ENCODE data around the gene GRK3.
"Not testable (repeated sequence)": the region's sequence is repeated elsewhere in the genome, so short reads cannot be mapped to it uniquely, and the experiment has no call there.

The GRK3 gene

GRCh38 chr22:25574736-25575135, 10.3 kb downstream of the GRK3 start:
- no peak for DNase-seq

- not testable (repeated sequence) for DNase-seq
These were observed 11.4 kb downstream of the GRK3 start for GRCh38 chr22:25575674-25576392.

GRCh38 chr22:25581452-25581851, 17.0 kb downstream of the GRK3 start:
- DNase-seq, result not testable (repeated sequence)

- no peak for DNase-seq
These were observed 18.5 kb downstream of the GRK3 start for GRCh38 chr22:25582946-25583345.

GRCh38 chr22:25584993-25585392, 20.5 kb downstream of the GRK3 start:
- DNase-seq, result not testable (repeated sequence)

GRCh38 chr22:25589664-25590063, 25.2 kb downstream of the GRK3 start:
- not testable (repeated sequence) for DNase-seq

- DNase-seq, result not testable (repeated sequence)
These were observed 28.8 kb downstream of the GRK3 start for GRCh38 chr22:25593323-25593722.

- DNase-seq, result no peak
These were observed 34.1 kb downstream of the GRK3 start for GRCh38 chr22:25598609-25599008.

- no peak for DNase-seq
These were observed 38.0 kb downstream of the GRK3 start for GRCh38 chr22:25602445-25602844.

- DNase-seq, result no peak
These were observed 38.4 kb downstream of the GRK3 start for GRCh38 chr22:25602916-25603315.

GRCh38 chr22:25605146-25605545, 40.7 kb downstream of the GRK3 start:
- DNase-seq, result not testable (repeated sequence)

GRCh38 chr22:25605565-25605964, 41.1 kb downstream of the GRK3 start:
- DNase-seq, result not testable (repeated sequence)

- DNase-seq, result not testable (repeated sequence)
These were observed 46.8 kb downstream of the GRK3 start for GRCh38 chr22:25611284-25611683.

- not testable (repeated sequence) for DNase-seq
These were observed 48.7 kb downstream of the GRK3 start for GRCh38 chr22:25613131-25613530.

- DNase-seq, result not testable (repeated sequence)
These were observed 49.1 kb downstream of the GRK3 start for GRCh38 chr22:25613558-25613957.

- DNase-seq, result not testable (repeated sequence)
These were observed 50.3 kb downstream of the GRK3 start for GRCh38 chr22:25614791-25615190.

- no peak for DNase-seq
These were observed 57.5 kb downstream of the GRK3 start for GRCh38 chr22:25621986-25622385.

- no peak for DNase-seq
These were observed 58.8 kb downstream of the GRK3 start for GRCh38 chr22:25623310-25623734.

- DNase-seq, result no peak
These were observed 59.4 kb downstream of the GRK3 start for GRCh38 chr22:25623851-25624250.

GRCh38 chr22:25624476-25624875, 60.0 kb downstream of the GRK3 start:
- no peak for DNase-seq

- not testable (repeated sequence) for DNase-seq
These were observed 61.5 kb downstream of the GRK3 start for GRCh38 chr22:25625747-25626623.

GRCh38 chr22:25626624-25626990, 62.1 kb downstream of the GRK3 start:
- no peak for DNase-seq

GRCh38 chr22:25627271-25627852, 62.9 kb downstream of the GRK3 start:
- no peak for DNase-seq

- no peak for DNase-seq
These were observed 64.0 kb downstream of the GRK3 start for GRCh38 chr22:25628494-25628893.

Measured in stimulated activated naive CD4-positive, alpha-beta T cell treated with Interleukin-2 at 50 U/mL for 16 hours (primary cell).